ENCODE measurements around the gene NF1. TPM values are rescaled to one million over a fixed set of nuclear protein-coding genes. Genes with fewer than 3 reads are reported as not detected.
A peak's percentile ranks its signal among the peaks of the same experiment; 100 is the strongest.

NF1 gene
- total and polyA plus RNA-seq, 10 donors: 3.1 to 97.7 (median 58.3) TPM

DNA sequence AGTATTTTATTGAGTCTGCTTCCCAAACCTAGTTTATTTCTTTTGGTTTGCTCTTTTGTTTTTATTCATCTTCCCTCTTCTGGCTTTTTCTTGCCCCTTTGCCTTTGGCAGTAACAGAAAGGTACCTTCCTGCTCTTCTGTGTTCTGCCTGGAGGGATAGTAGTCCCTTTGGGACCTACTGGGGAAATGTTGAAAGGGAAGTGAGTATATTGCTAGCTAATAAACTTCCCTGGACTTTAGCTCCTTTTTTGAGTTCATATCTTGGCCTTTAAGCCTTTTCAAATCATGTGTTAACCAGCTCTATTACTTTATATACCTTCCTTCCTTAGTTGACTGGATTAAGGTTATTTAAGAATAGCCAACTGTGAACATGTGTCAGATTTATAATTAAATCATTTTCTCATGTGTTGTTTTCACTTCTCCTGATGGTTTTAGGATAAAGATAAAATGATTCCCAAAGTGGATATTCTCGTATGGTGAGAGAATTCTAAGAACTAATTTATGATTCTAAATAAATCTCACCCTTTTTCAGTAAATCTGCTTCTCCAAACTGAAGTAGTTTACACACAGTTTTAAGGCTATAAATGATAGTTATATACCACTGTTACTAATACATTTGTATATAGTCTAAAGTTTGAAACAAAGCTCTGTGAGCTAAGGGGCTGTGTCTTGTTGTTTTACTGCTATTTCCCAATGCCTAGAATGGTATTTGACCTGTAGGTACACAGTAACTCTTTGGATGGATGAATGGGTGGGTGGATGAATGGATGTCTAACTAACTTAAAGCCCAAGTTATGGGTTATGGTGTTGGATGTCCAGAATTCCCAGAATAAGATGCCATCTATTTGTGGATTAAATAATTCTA is 156.6 kb downstream of the NF1 start:
- WGBS, 5 donors: 85 to 94% (median 89%) methylated on average over 1 of the region's 1 CpG
- H3K4me1 ChIP-seq: peaks cover 0 to 28% (median 16%) of the 10 kb centered on the region in 6 donors
- H3K9me3 ChIP-seq: no peaks in the 10 kb centered on the region
- DNase-seq: no peak
- no peak for TF ChIP-seq POLR2A (IDR thresholded peaks at IDR 0.05)
- no peak for TF ChIP-seq POLR2AphosphoS5 (IDR thresholded peaks at IDR 0.05)
- no peak for TF ChIP-seq CTCF (IDR thresholded peaks at IDR 0.05 in 8 of 11, conservative IDR thresholded peaks at IDR 0.05 in 3 of 11)
- peak overlapping the region in 2 of 8 donors; percentile 23 to 26 for H3K27ac ChIP-seq
- H3K4me3 ChIP-seq: no peak overlapping the region
- intact Hi-C loops (cut with DNase I; ENCODE audit: low total_unique reads): no loop called here
- peaks cover 0 to 18% (median 0%) of the 10 kb centered on the region in 6 donors for H3K36me3 ChIP-seq
- no peaks in the 10 kb centered on the region for H3K27me3 ChIP-seq (replicated peaks in 1 of 7)

- H3K4me3 ChIP-seq: no peak overlapping the region
- no peak for TF ChIP-seq CTCF (IDR thresholded peaks at IDR 0.05 in 8 of 11, conservative IDR thresholded peaks at IDR 0.05 in 3 of 11)
- TF ChIP-seq POLR2A (IDR thresholded peaks at IDR 0.05): no peak
- TF ChIP-seq POLR2AphosphoS5 (IDR thresholded peaks at IDR 0.05): no peak
- peaks cover 0 to 34% (median 19%) of the 10 kb centered on the region in 6 donors for H3K4me1 ChIP-seq
- H3K9me3 ChIP-seq: no peaks in the 10 kb centered on the region
- peaks cover 0 to 14% (median 0%) of the 10 kb centered on the region in 6 donors for H3K36me3 ChIP-seq
- no peak for DNase-seq
- no peak overlapping the region for H3K27ac ChIP-seq
- intact Hi-C loops (cut with DNase I; ENCODE audit: low total_unique reads): no loop called here
- H3K27me3 ChIP-seq (replicated peaks in 1 of 7): no peaks in the 10 kb centered on the region
Measured at GRCh38 chr17:31251970-31252328, 157.2 kb downstream of the NF1 start.

DNA sequence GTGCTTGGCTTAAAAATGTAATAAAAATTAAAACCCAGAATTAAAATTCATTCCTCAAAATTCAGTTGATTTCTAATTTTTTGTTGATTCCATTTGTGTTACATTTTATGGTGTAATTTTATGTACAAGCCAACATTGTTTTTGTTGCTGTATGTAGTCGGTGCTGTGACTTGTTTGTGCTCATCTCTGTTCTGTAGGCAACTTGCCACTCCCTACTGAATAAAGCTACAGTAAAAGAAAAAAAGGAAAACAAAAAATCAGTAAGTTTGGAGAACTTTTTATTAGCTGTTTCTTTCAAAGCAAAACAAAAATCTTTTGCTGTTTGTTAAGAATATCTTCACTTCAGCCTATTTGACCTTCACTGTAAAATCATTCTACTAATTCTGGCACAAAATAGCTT is 158.0 kb downstream of the NF1 start:
- no peaks in the 10 kb centered on the region for H3K27me3 ChIP-seq (replicated peaks in 1 of 7)
- peaks cover 0 to 14% (median 0%) of the 10 kb centered on the region in 6 donors for H3K36me3 ChIP-seq
- no peak overlapping the region for H3K27ac ChIP-seq
- WGBS, 5 donors: 85 to 95% (median 91%) methylated on average over 1 of the region's 1 CpG
- no peaks in the 10 kb centered on the region for H3K9me3 ChIP-seq
- peaks cover 0 to 41% (median 20%) of the 10 kb centered on the region in 6 donors for H3K4me1 ChIP-seq
- no peak overlapping the region for H3K4me3 ChIP-seq
- no peak for TF ChIP-seq CTCF (IDR thresholded peaks at IDR 0.05 in 8 of 11, conservative IDR thresholded peaks at IDR 0.05 in 3 of 11)
- TF ChIP-seq POLR2A (IDR thresholded peaks at IDR 0.05): no peak
- TF ChIP-seq POLR2AphosphoS5 (IDR thresholded peaks at IDR 0.05): no peak
- intact Hi-C loops (cut with DNase I; ENCODE audit: low total_unique reads): no loop called here
- DNase-seq: no peak

DNA sequence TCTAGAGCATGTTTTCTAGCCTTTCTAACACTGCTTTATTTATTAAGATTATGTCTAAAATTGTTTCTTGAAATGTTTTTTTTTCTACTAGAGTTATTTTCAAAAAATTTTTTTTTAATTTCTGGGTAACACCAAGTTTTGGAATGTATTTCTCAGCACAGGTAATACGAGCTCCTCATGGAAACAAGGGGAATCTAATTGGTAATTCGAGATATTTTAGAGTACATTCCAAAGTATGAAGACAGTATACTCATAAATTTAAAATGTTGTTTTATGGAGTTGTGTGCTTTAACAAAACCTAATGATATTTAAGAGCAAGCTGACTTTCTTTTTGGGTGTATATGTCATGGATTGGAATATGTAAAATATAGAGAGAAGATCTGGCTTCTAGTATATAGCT is 159.9 kb downstream of the NF1 start:
- Histone ChIP-seq H3K4me3 (no peak overlapping the region), H3K4me1 (peaks cover 0 to 40% (median 20%) of the 10 kb centered on the region in 6 donors), H3K9me3 (no peaks in the 10 kb centered on the region), H3K36me3 (peaks cover 0 to 8% (median 0%) of the 10 kb centered on the region in 6 donors), H3K27me3 (replicated peaks in 1 of 7) (no peaks in the 10 kb centered on the region), H3K27ac (no peak overlapping the region)
- intact Hi-C loops (cut with DNase I; ENCODE audit: low total_unique reads): no loop called here
- DNase-seq: no peak
- TF ChIP-seq POLR2A (IDR thresholded peaks at IDR 0.05): no peak
- TF ChIP-seq POLR2AphosphoS5 (IDR thresholded peaks at IDR 0.05): no peak
- no peak for TF ChIP-seq CTCF (IDR thresholded peaks at IDR 0.05 in 8 of 11, conservative IDR thresholded peaks at IDR 0.05 in 3 of 11)
- 95 to 97% (median 96%) methylated on average over 2 of the region's 2 CpGs for WGBS, 5 donors
